ENCODE measurements around the gene TAS2R19. TPM values are rescaled to one million over a fixed set of nuclear protein-coding genes. Genes with fewer than 3 reads are reported as not detected.
"Not testable (repeated sequence)": the region's sequence is repeated elsewhere in the genome, so short reads cannot be mapped to it uniquely, and the experiment has no call there.

TAS2R19 gene
- 1 to 10 TPM; 4.3 to 5.9 TPM for total RNA-seq
- long read RNA-seq, donor 1 = 0 reads
- long read RNA-seq, donor 2 = 0 reads

GRCh38 chr12:11022520-11022919, at the start of gene TAS2R19:
TAS2R19 (minus strand) TSS chr12:11022620; CDS start chr12:11022571, 49 bp downstream.
- intact Hi-C loops (cut with DNase I) = no loop called here
- no peak for DNase-seq (ENCODE audit: low spot score)

- no peak for DNase-seq (ENCODE audit: low spot score)
- intact Hi-C loops (cut with DNase I) = loop anchor here in 1 of 2 donors (5.0 kb wide), 1 partner anchor 54 kb away; no protein-coding TSS in a partner anchor
Observed at GRCh38 chr12:11071414-11071813, 49.0 kb upstream of the TAS2R19 start.

- intact Hi-C loops (cut with DNase I) = loop anchor here in 1 of 2 donors (5.0 kb wide), 1 partner anchor 54 kb away; no protein-coding TSS in a partner anchor
- DNase-seq (ENCODE audit: low spot score) = no peak
Observed at GRCh38 chr12:11070999-11071398, 48.6 kb upstream of the TAS2R19 start.

- DNase-seq (ENCODE audit: low spot score) = no peak
- intact Hi-C loops (cut with DNase I) = loop anchor here in 1 of 2 donors (5.0 kb wide), 1 partner anchor 53 kb away; no protein-coding TSS in a partner anchor
Observed at GRCh38 chr12:11069854-11070365, 47.5 kb upstream of the TAS2R19 start.

GRCh38 chr12:11067514-11067913, 45.1 kb upstream of the TAS2R19 start:
- intact Hi-C loops (cut with DNase I) = no loop called here
- no peak for DNase-seq (ENCODE audit: low spot score)

GRCh38 chr12:11062194-11062593, 39.8 kb upstream of the TAS2R19 start, which contains the start of gene TAS2R46:
TAS2R46 (minus strand) TSS chr12:11062294; CDS start chr12:11062294, 0 bp downstream.
- intact Hi-C loops (cut with DNase I); DNase-seq (ENCODE audit: low spot score): not testable (repeated sequence)

- intact Hi-C loops (cut with DNase I) = no loop called here
Observed at GRCh38 chr12:11059784-11060183, 37.4 kb upstream of the TAS2R19 start.

GRCh38 chr12:11059041-11059440, 36.6 kb upstream of the TAS2R19 start:
- intact Hi-C loops (cut with DNase I) = no loop called here
- DNase-seq (ENCODE audit: low spot score) = no peak

More at GRCh38 chr12:11059784-11060183, 37.4 kb upstream of the TAS2R19 start:
- no peak for DNase-seq (ENCODE audit: low spot score)

- no peak for DNase-seq (ENCODE audit: low spot score)
- intact Hi-C loops (cut with DNase I) = no loop called here
Observed at GRCh38 chr12:11055306-11055705, 32.9 kb upstream of the TAS2R19 start.

GRCh38 chr12:11049806-11050531, 27.5 kb upstream of the TAS2R19 start:
- DNase-seq (ENCODE audit: low spot score); intact Hi-C loops (cut with DNase I): not testable (repeated sequence)

- intact Hi-C loops (cut with DNase I); DNase-seq (ENCODE audit: low spot score): not testable (repeated sequence)
Observed at GRCh38 chr12:11041366-11041765, 18.9 kb upstream of the TAS2R19 start.

GRCh38 chr12:11040162-11040561, 17.7 kb upstream of the TAS2R19 start:
- intact Hi-C loops (cut with DNase I) = no loop called here

GRCh38 chr12:11039171-11039570, 16.8 kb upstream of the TAS2R19 start:
- intact Hi-C loops (cut with DNase I) = no loop called here
- DNase-seq (ENCODE audit: low spot score) = no peak

More at GRCh38 chr12:11040162-11040561, 17.7 kb upstream of the TAS2R19 start:
- no peak for DNase-seq (ENCODE audit: low spot score)

GRCh38 chr12:11033959-11034358, 11.5 kb upstream of the TAS2R19 start:
- intact Hi-C loops (cut with DNase I); DNase-seq (ENCODE audit: low spot score): not testable (repeated sequence)

GRCh38 chr12:11031307-11031706, 8.9 kb upstream of the TAS2R19 start, which contains the start of gene TAS2R31:
TAS2R31 (minus strand) TSS chr12:11031407; CDS start chr12:11031335, 72 bp downstream.
- intact Hi-C loops (cut with DNase I) = no loop called here

GRCh38 chr12:11026118-11026517, 3.7 kb upstream of the TAS2R19 start:
- no peak for DNase-seq (ENCODE audit: low spot score)

More at GRCh38 chr12:11031307-11031706, 8.9 kb upstream of the TAS2R19 start, which contains the start of gene TAS2R31:
- DNase-seq (ENCODE audit: low spot score) = no peak

GRCh38 chr12:11023387-11023786, 967 bp upstream of the TAS2R19 start:
- intact Hi-C loops (cut with DNase I) = no loop called here
- no peak for DNase-seq (ENCODE audit: low spot score)

More at GRCh38 chr12:11026118-11026517, 3.7 kb upstream of the TAS2R19 start:
- intact Hi-C loops (cut with DNase I) = no loop called here

- DNase-seq (ENCODE audit: low spot score) = no peak
- intact Hi-C loops (cut with DNase I) = loop anchor here in 1 of 2 donors (5.0 kb wide), 1 partner anchor 55 kb away; no protein-coding TSS in a partner anchor
Observed at GRCh38 chr12:11016937-11017336, 5.5 kb downstream of the TAS2R19 start.

- intact Hi-C loops (cut with DNase I) = loop anchor here in 1 of 2 donors (5.0 kb wide), 1 partner anchor 56 kb away; no protein-coding TSS in a partner anchor
- DNase-seq (ENCODE audit: low spot score) = no peak
Observed at GRCh38 chr12:11015775-11016430, 6.5 kb downstream of the TAS2R19 start.

GRCh38 chr12:11014234-11014633, 8.2 kb downstream of the TAS2R19 start:
- intact Hi-C loops (cut with DNase I) = no loop called here
- no peak for DNase-seq (ENCODE audit: low spot score)
